K562 (cell line): ENCODE data around the gene PPP2R5A. TPM values are rescaled to one million over a fixed set of nuclear protein-coding genes. Genes with fewer than 3 reads are reported as not detected.

Experiments used
- ATAC-seq: fragments of 200-7000 bp; cut with Tn5 transposase; 3 replicates; pipeline ENCODE4 v1.9.1; 2020; ENCODE audit warnings: moderate library complexity
- BruUV-seq: library from RNA; stranded (reverse); fragments of 400-500 nt; replicated peaks from 2 replicates; lab custom pipeline; 2021; lab: Mats Ljungman, UMichigan
- CTCF ChIA-PET: fragments of 300-600 bp; formaldehyde crosslinking; extraction: SDS; loops from one replicate; lab custom pipeline; 2021; ENCODE audit warnings: low intra/inter-chr PET ratio; lab: Yijun Ruan, JAX
- POLR2A ChIA-PET: fragments of 300-600, 350-650 bp; sonication (Branson Sonifier 250); formaldehyde crosslinking; extraction: SDS; loops from one replicate; lab custom pipeline; 2021; ENCODE audit warnings: antibody characterized with exemption, inconsistent platforms; lab: Yijun Ruan, JAX
- DNase-seq, 4 experiments: peaks; one replicate each; pipeline versions ENCODE4 v3.0.0 to v3.0.0-alpha.2; 2011 to 2018; ENCODE audit warnings: low spot score in 3 of 4, mixed read lengths in 3 of 4; ENCODE audit errors: extremely low read depth in 1 of 4
- FAIRE-seq: peaks from 2 replicates; lab custom pipeline; 2011; peaks lifted over from hg19 to GRCh38; lab: Jason Lieb, UNC
- H2AFZ ChIP-seq: 2 replicates; pipeline ENCODE4 v1.6.0; 2011; ENCODE audit warnings: low read depth, low read length, control low read depth, inconsistent platforms
- H3K27ac ChIP-seq: fragments of 200-600 bp; 3 replicates; pipeline ENCODE4 v1.8.0; 2011; ENCODE audit warnings: low read depth, mild to moderate bottlenecking, control low read depth, inconsistent platforms, low read length, moderate library complexity, mixed read lengths; ENCODE audit errors: extremely low read depth
- H3K27me3 ChIP-seq, 2 experiments: fragments of 300-600 bp in 1 of 2; 2 replicates in 1 of 2; 3 replicates in 1 of 2; pipeline versions ENCODE4 v1.6.0 to v1.8.0; 2011; ENCODE audit warnings: inconsistent platforms in 2 of 2, low read length in 2 of 2, mild to moderate bottlenecking in 1 of 2, mixed read lengths in 1 of 2, moderate library complexity in 1 of 2; ENCODE audit not compliant: control insufficient read depth in 2 of 2, insufficient read depth in 2 of 2
- H3K36me3 ChIP-seq: fragments of 300-600 bp; 3 replicates; pipeline ENCODE4 v1.8.0; 2011; ENCODE audit warnings: mild to moderate bottlenecking, low read length, inconsistent platforms; ENCODE audit not compliant: control insufficient read depth, insufficient read depth
- H3K4me1 ChIP-seq, 2 experiments: fragments of 200-600 bp in 1 of 2; replicated peaks in 1 of 2; 2 replicates in 1 of 2; 3 replicates in 1 of 2; pipeline versions ENCODE4 v1.5.1 to v1.8.0; 2011; ENCODE audit warnings: inconsistent platforms in 2 of 2, low read length in 2 of 2, mild to moderate bottlenecking in 1 of 2, mixed read lengths in 1 of 2, moderate library complexity in 1 of 2; ENCODE audit not compliant: control insufficient read depth in 2 of 2, insufficient read depth in 2 of 2
- H3K4me2 ChIP-seq: 2 replicates; pipeline ENCODE4 v1.6.1; 2011; ENCODE audit warnings: low read length, control low read depth, inconsistent platforms, mixed read lengths; ENCODE audit not compliant: insufficient read depth
- H3K4me3 ChIP-seq: fragments of 200-600 bp; sonication (generic), shearing (Covaris generic); 2 replicates; pipeline ENCODE4 v1.5.1; 2016; ENCODE audit warnings: control low read depth, inconsistent platforms
- H3K79me2 ChIP-seq: fragments of 200-600 bp; 3 replicates; pipeline ENCODE4 v1.8.0; 2011; ENCODE audit warnings: low read length, inconsistent platforms; ENCODE audit not compliant: control insufficient read depth, insufficient read depth
- H3K9ac ChIP-seq, 2 experiments: 2 replicates each; pipeline versions ENCODE4 v1.6.0 to v1.6.1; 2011; ENCODE audit warnings: low read depth in 2 of 2, low read length in 2 of 2, control low read depth in 1 of 2, inconsistent platforms in 1 of 2, mild to moderate bottlenecking in 1 of 2, mixed read lengths in 1 of 2; ENCODE audit not compliant: insufficient read depth in 1 of 2
- H3K9me1 ChIP-seq: one replicate; pipeline ENCODE4 v1.6.0; 2011; ENCODE audit warnings: inconsistent platforms, mild to moderate bottlenecking, low read length, moderate library complexity; ENCODE audit not compliant: control insufficient read depth, insufficient read depth
- H3K9me3 ChIP-seq: replicated peaks from 2 replicates; pipeline ENCODE4 v1.5.1; 2011; ENCODE audit warnings: low read depth, low read length, inconsistent platforms; ENCODE audit not compliant: control insufficient read depth, insufficient read depth
- H4K20me1 ChIP-seq: replicated peaks from 2 replicates; pipeline ENCODE4 v1.6.1; 2011; ENCODE audit warnings: low read length, inconsistent platforms, mixed read lengths; ENCODE audit not compliant: control insufficient read depth, insufficient read depth
- ATF2 ChIP-seq: sonication (generic); formaldehyde crosslinking; IDR thresholded peaks from 2 replicates; pipeline ENCODE4 v1.8.1; 2022; ENCODE audit warnings: missing genetic modification reagents
- ATF3 ChIP-seq, 2 experiments: fragments of 450-650 bp in 1 of 2; sonication (generic) in 1 of 2; formaldehyde crosslinking in 1 of 2; IDR thresholded peaks in 1 of 2; conservative IDR thresholded peaks in 1 of 2; 2 replicates each; pipeline versions ENCODE4 v1.6.1 to v1.8.1; 2016 to 2023; ENCODE audit warnings: mild to moderate bottlenecking in 2 of 2, moderate library complexity in 2 of 2, inconsistent platforms in 1 of 2, missing genetic modification reagents in 1 of 2
- CEBPG ChIP-seq, 3 experiments: fragments of 200-800 bp in 1 of 3; sonication (Bioruptor generic) in 1 of 3; sonication (generic) in 1 of 3; formaldehyde crosslinking in 1 of 3; IDR thresholded peaks in 2 of 3; conservative IDR thresholded peaks in 1 of 3; 2 replicates each; pipeline versions ENCODE4 v1.6.1 to v1.8.0; 2016 to 2022; ENCODE audit warnings: missing compliant biosample characterization in 2 of 3, missing genetic modification characterization in 2 of 3, mild to moderate bottlenecking in 1 of 3, missing genetic modification reagents in 1 of 3
- RREB1 ChIP-seq: fragments of 250-450 bp; sonication (Bioruptor Pico); IDR thresholded peaks from 2 replicates; pipeline ENCODE4 v1.4.0; 2020
- THAP7 ChIP-seq: fragments of 250-450 bp; sonication (Bioruptor Pico); IDR thresholded peaks from 2 replicates; pipeline ENCODE4 v1.5.0; 2021
- ZNF445 ChIP-seq: fragments of 250-450 bp; sonication (Bioruptor Pico); IDR thresholded peaks from 2 replicates; pipeline ENCODE4 v1.4.0; 2020; ENCODE audit warnings: low read depth, mild to moderate bottlenecking, moderate library complexity
- WGBS: fragments of 100-300 bp; shearing (Covaris generic); methylation state at CpG from one replicate; pipeline ENCODE4 v1.1.6; 2016; ENCODE audit warnings: low coverage, mixed read lengths; ENCODE audit not compliant: insufficient coverage; ENCODE audit errors: missing lambda C conversion rate; 5-methylcytosine and 5-hydroxymethylcytosine counted together
- in situ Hi-C: fragments of 300-500 bp; cut with MboI; formaldehyde crosslinking; loops from 4 replicates; pipeline ENCODE4 v1.15.0; 2018; ENCODE audit warnings: inconsistent platforms, mixed read lengths
- intact Hi-C: fragments of 100-400 bp; cut with micrococcal nuclease; formaldehyde crosslinking; loops from 2 replicates; pipeline ENCODE4 v1.14.2; 2022
- polyA plus RNA-seq, 8 experiments: library from polyadenylated mRNA; depleted of rRNA in 4 of 8; stranded (reverse) in 5 of 8; unstranded in 3 of 8; fragments of >200 nt; fragmentation: Nextera tagmentation in 2 of 8; fragmentation: Illumina TruSeq in 1 of 8; extraction: Ambion mirVana in 2 of 8; extraction: Trizol in 1 of 8; gene quantifications; 2 replicates each; pipeline versions ENCODE4 v1.2.1 to v1.2.3, GENCODE V29; 2011 to 2014; ENCODE audit warnings: inconsistent platforms in 1 of 8, missing spikeins in 1 of 8
- total RNA-seq, 7 experiments: library from RNA; depleted of rRNA in 6 of 7; stranded (reverse); fragments of >200 nt in 6 of 7; fragmentation: Illumina TruSeq in 2 of 7; extraction: Trizol in 2 of 7; gene quantifications; 2 replicates each; pipeline versions ENCODE4 v1.2.1 to v1.2.3, GENCODE V29; 2011 to 2021; ENCODE audit warnings: low replicate concordance in 1 of 7

The PPP2R5A gene
- total and polyA plus RNA-seq, 9 of the 15 experiments (the other 6 are each of a cell fraction or from before 2014, with no cell fraction given) = 26.9 to 106 (median 64.3) TPM

GRCh38 chr1:212271823-212272485 is 13.3 kb upstream of the PPP2R5A start (continued):
- TF ChIP-seq RREB1 (CRISPR knock-in tag) = 0 out of 2 replicates have a peak, but pooled peaks have one; percentile 18

- H3K4me3 ChIP-seq = no peak overlapping the region
- BruUV-seq = no TSS peak
- no peak for ATAC-seq
- intact Hi-C loops (no loop called here), in situ Hi-C loops (no loop called here)
- DNase-seq = no peak
- FAIRE-seq = no peak
- POLR2A ChIA-PET = interaction anchor here (1.0 kb wide), 1 partner anchor 26 kb away, joined by 3 read pairs; no protein-coding TSS in a partner anchor
- peaks cover 3% of the 10 kb centered on the region; the same call in 1 of the 2 replicates for H4K20me1 ChIP-seq
- peaks cover 24% of the 10 kb centered on the region for H3K79me2 ChIP-seq
- peaks cover 7 to 23% of the 10 kb centered on the region in 2 experiments; a peak in 3 of 5 replicates for H3K4me1 ChIP-seq
- H3K36me3 ChIP-seq = no peaks in the 10 kb centered on the region
- no peak overlapping the region for H3K9ac ChIP-seq
- WGBS = 42% methylated on average over 2 of the region's 2 CpGs
- CTCF ChIA-PET = no interaction called here
- no peak overlapping the region for H3K4me2 ChIP-seq
- H3K9me1 ChIP-seq = no peaks in the 10 kb centered on the region
- H2AFZ ChIP-seq = no peak overlapping the region
- no peaks in the 10 kb centered on the region for H3K9me3 ChIP-seq
- H3K27ac ChIP-seq = no peak overlapping the region
- H3K27me3 ChIP-seq = no peaks in the 10 kb centered on the region
- no peak for TF ChIP-seq ATF2 (CRISPR knock-in tag)
- TF ChIP-seq ATF3 (IDR thresholded peaks at IDR 0.05) = peak; percentile 45
- TF ChIP-seq ATF3 (CRISPR knock-in tag; conservative IDR thresholded peaks at IDR 0.05) = no peak
- TF ChIP-seq THAP7 = no peak
- TF ChIP-seq ZNF445 (CRISPR knock-in tag) = no peak
- TF ChIP-seq CEBPG (CRISPR knock-in tag; IDR thresholded peaks at IDR 0.05) = no peak
- peak in 1 of 2 experiments; percentile 63; a peak in 2 of 4 replicates for TF ChIP-seq CEBPG (tag; conservative IDR thresholded peaks at IDR 0.05 in 1 of 2, IDR thresholded peaks at IDR 0.05 in 1 of 2)
Observed at GRCh38 chr1:212281590-212281989, 3.6 kb upstream of the PPP2R5A start.
